Keratinocyte (primary cell): ENCODE measurements around the gene FRMD7.

Source experiments
- CTCF ChIP-seq, 3 experiments: IDR thresholded peaks in 1 of 3; conservative IDR thresholded peaks in 1 of 3; optimal IDR thresholded peaks in 1 of 3; 2 replicates in 2 of 3; 3 replicates in 1 of 3; pipeline versions ENCODE3 to v1.5.1; 2011; ENCODE audit warnings: low read length in 3 of 3, mild to moderate bottlenecking in 3 of 3, moderate library complexity in 2 of 3, control low read depth in 1 of 3, inconsistent platforms in 1 of 3; ENCODE audit not compliant: insufficient read depth in 2 of 3; ENCODE audit errors: extremely low read depth in 1 of 3
- EZH2 ChIP-seq: IDR thresholded peaks from one replicate; pipeline ENCODE4 v1.6.1; 2012; ENCODE audit warnings: inconsistent platforms, mild to moderate bottlenecking, low read length, moderate library complexity

- TF ChIP-seq EZH2 (no peak), CTCF (optimal IDR thresholded peaks at IDR 0.05 in 1 of 3, IDR thresholded peaks at IDR 0.05 in 1 of 3, conservative IDR thresholded peaks at IDR 0.05 in 1 of 3; ENCODE audit: extremely low read depth in 1 of 3, insufficient read depth in 2 of 3, low read length in 3 of 3) (no peak)
Observed at GRCh38 chrX:132101206-132101605, 26.6 kb downstream of the FRMD7 start.
